Activated naive CD8-positive, alpha-beta T cell treated with anti-CD3 and anti-CD28 coated beads, Interleukin-2, amount 10 ng/mL, durations not matched to agents 7 days and 5 days (primary cell): ENCODE measurements around the gene FHOD3. TPM values are rescaled to one million over a fixed set of nuclear protein-coding genes. Genes with fewer than 3 reads are reported as not detected.
"Not testable (repeated sequence)": the region's sequence is repeated elsewhere in the genome, so short reads cannot be mapped to it uniquely, and the experiment has no call there.

ENCODE experiments used
- ATAC-seq: fragments of 150-1000 bp; cut with Tn5 transposase; one replicate; pipeline ENCODE4 v1.10.0; 2021; ENCODE audit warnings: low read depth, moderate library complexity
- POLR2A ChIA-PET: fragments of 350-600 bp; sonication (Branson Sonifier 250); formaldehyde crosslinking; loops from one replicate; lab custom pipeline; 2021; ENCODE audit warnings: antibody characterized with exemption; lab: Charles Lee
- DNase-seq: peaks from one replicate; pipeline ENCODE4 v3.0.0; 2021
- H3K27ac Mint-ChIP-seq: one replicate; pipeline ENCODE4 v1.8.0; 2022; ENCODE audit warnings: mild to moderate bottlenecking, mixed read lengths
- H3K27me3 Mint-ChIP-seq: one replicate; pipeline ENCODE4 v1.8.0; 2022; ENCODE audit warnings: mild to moderate bottlenecking, moderate library complexity, mixed read lengths
- H3K36me3 Mint-ChIP-seq: one replicate; pipeline ENCODE4 v1.8.0; 2021; ENCODE audit warnings: mild to moderate bottlenecking, mixed read lengths
- H3K4me1 Mint-ChIP-seq: one replicate; pipeline ENCODE4 v1.8.0; 2021; ENCODE audit warnings: mixed read lengths
- H3K4me3 Mint-ChIP-seq: one replicate; pipeline ENCODE4 v1.8.0; 2022; ENCODE audit warnings: mild to moderate bottlenecking, moderate library complexity, mixed read lengths
- H3K9me3 Mint-ChIP-seq: one replicate; pipeline ENCODE4 v1.8.0; 2021; ENCODE audit warnings: mixed read lengths
- total RNA-seq, 2 experiments: library from RNA; stranded (reverse); gene quantifications; one replicate each; pipeline ENCODE4 v1.2.3, GENCODE V29; 2021

Gene FHOD3
- total RNA-seq, 2 experiments from 2014 or later: not detected

- no peak overlapping the region for H3K4me3 Mint-ChIP-seq
- POLR2A ChIA-PET: no interaction called here
- no peaks in the 10 kb centered on the region for H3K36me3 Mint-ChIP-seq
- ATAC-seq: no peak
- no peak for DNase-seq
- H3K27ac Mint-ChIP-seq: no peak overlapping the region
- peaks cover 2% of the 10 kb centered on the region for H3K27me3 Mint-ChIP-seq
- no peaks in the 10 kb centered on the region for H3K4me1 Mint-ChIP-seq
- H3K9me3 Mint-ChIP-seq: no peaks in the 10 kb centered on the region
Measured at GRCh38 chr18:36543991-36544725, 246.6 kb downstream of the FHOD3 start.

GRCh38 chr18:36545821-36546427, 248.4 kb downstream of the FHOD3 start:
- ATAC-seq (no peak), DNase-seq (no peak)
- Mint-ChIP-seq H3K27me3 (peaks cover 2% of the 10 kb centered on the region), H3K27ac (no peak overlapping the region), H3K4me3 (no peak overlapping the region), H3K36me3 (no peaks in the 10 kb centered on the region), H3K4me1 (no peaks in the 10 kb centered on the region), H3K9me3 (no peaks in the 10 kb centered on the region)
- POLR2A ChIA-PET: no interaction called here

DNA sequence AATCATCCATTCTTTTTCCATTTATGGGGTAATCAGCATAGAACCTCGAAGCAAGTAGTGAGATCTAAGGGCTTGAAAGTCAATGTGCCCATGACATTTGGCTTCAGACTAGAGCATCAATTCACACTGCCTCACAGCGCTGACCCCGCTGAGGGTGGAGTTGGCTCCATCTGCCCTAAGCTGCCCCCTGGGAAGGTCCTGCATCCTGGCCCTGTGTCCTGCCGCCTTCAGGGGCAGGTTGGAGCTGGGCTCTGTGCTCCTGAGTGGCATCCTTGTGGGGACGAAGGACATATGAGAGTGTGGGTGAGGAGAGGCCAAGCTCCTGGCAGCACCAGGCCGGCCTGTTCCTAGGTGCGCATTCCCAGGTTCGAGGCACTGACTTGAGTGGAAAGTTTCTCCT, 249.4 kb downstream of the FHOD3 start:
- no peaks in the 10 kb centered on the region for H3K36me3 Mint-ChIP-seq
- H3K27ac Mint-ChIP-seq: no peak overlapping the region
- ATAC-seq: no peak
- H3K4me1 Mint-ChIP-seq: no peaks in the 10 kb centered on the region
- POLR2A ChIA-PET: no interaction called here
- no peak overlapping the region for H3K4me3 Mint-ChIP-seq
- H3K27me3 Mint-ChIP-seq: peaks cover 2% of the 10 kb centered on the region
- no peak for DNase-seq
- no peaks in the 10 kb centered on the region for H3K9me3 Mint-ChIP-seq

DNA sequence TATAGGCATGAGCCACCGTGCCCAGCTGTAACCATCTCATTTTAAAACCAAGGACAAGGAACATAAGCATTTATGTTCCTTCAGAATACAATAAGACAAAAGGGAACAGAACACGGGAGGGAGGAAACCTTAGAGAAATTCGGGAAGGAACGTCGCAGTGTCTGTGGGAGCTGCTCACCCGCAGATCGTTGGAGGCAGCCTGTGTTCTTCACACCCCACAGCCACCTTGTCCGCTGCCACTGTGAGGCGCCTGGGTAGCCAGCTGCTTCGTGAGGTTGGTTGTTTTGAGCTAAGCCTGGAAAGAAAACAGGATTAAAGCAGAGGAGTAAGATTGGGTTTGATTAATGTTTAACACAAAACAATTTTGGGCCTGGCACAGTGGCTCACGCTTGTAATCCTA, 250.0 kb downstream of the FHOD3 start:
- Mint-ChIP-seq H3K36me3 (no peaks in the 10 kb centered on the region), H3K4me3 (no peak overlapping the region), H3K27me3 (peaks cover 2% of the 10 kb centered on the region), H3K4me1 (no peaks in the 10 kb centered on the region), H3K9me3 (no peaks in the 10 kb centered on the region), H3K27ac (no peak overlapping the region)
- no peak for DNase-seq
- no peak for ATAC-seq
- POLR2A ChIA-PET: no interaction called here

DNA sequence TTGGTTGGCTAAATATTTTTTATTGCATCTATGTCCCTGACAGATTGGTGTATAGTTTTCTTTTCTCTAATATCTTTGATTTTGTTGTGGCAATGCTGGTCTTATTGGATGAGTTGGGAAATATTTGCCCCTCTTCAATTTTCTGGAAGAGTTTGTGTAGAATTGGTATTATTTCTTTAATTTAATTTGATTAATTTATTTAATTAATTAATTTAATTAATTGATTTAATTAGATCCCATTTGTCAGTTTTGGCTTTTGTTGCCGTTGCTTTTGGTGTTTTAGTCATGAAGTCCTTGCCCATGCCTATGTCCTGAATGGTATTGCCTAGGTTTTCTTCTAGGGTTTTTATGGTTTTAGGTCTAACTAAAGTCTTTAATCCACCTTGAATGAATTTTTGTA, 253.8 kb downstream of the FHOD3 start:
- DNase-seq, POLR2A ChIA-PET, H3K4me3 Mint-ChIP-seq, H3K4me1 Mint-ChIP-seq, H3K27me3 Mint-ChIP-seq, H3K9me3 Mint-ChIP-seq, ATAC-seq, H3K27ac Mint-ChIP-seq, H3K36me3 Mint-ChIP-seq: not testable (repeated sequence)

- peaks cover 1% of the 10 kb centered on the region for H3K9me3 Mint-ChIP-seq
- POLR2A ChIA-PET: no interaction called here
- DNase-seq (no peak), ATAC-seq (no peak)
- no peak overlapping the region for H3K4me3 Mint-ChIP-seq
- H3K36me3 Mint-ChIP-seq: no peaks in the 10 kb centered on the region
- H3K4me1 Mint-ChIP-seq: no peaks in the 10 kb centered on the region
- no peak overlapping the region for H3K27ac Mint-ChIP-seq
- peaks cover 12% of the 10 kb centered on the region for H3K27me3 Mint-ChIP-seq
Measured at GRCh38 chr18:36558234-36558633, 260.7 kb downstream of the FHOD3 start.

- H3K36me3 Mint-ChIP-seq: no peaks in the 10 kb centered on the region
- ATAC-seq (no peak), DNase-seq (no peak)
- H3K27me3 Mint-ChIP-seq: peaks cover 12% of the 10 kb centered on the region
- H3K9me3 Mint-ChIP-seq: no peaks in the 10 kb centered on the region
- POLR2A ChIA-PET: no interaction called here
- H3K4me1 Mint-ChIP-seq: no peaks in the 10 kb centered on the region
- H3K27ac Mint-ChIP-seq: no peak overlapping the region
- no peak overlapping the region for H3K4me3 Mint-ChIP-seq
Measured at GRCh38 chr18:36559149-36559857, 261.8 kb downstream of the FHOD3 start.

GRCh38 chr18:36560187-36560586, 262.7 kb downstream of the FHOD3 start:
- H3K4me1 Mint-ChIP-seq: no peaks in the 10 kb centered on the region
- no peak for ATAC-seq
- H3K27ac Mint-ChIP-seq: no peak overlapping the region

DNA sequence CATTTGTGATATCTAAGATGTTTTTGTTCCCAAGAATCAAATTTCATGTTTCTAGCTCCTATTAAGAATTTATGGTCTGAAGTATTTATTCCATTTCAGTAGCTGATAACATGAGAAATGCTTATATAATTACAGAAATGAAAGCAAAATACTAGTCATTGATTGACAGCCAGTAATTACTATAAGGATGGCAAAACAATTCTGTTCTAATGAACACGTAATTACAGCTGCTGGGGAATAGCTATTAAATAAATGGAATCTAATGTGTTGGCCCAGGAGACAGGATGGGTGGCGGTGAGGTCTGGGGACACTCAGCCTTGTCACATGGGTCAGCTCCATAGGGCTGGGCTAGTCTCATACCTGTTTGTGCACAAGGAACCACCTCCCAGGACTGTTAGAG, 263.5 kb downstream of the FHOD3 start:
- H3K27me3 Mint-ChIP-seq: peaks cover 8% of the 10 kb centered on the region
- no peak overlapping the region for H3K27ac Mint-ChIP-seq
- H3K4me3 Mint-ChIP-seq: no peak overlapping the region
- ATAC-seq: no peak
- POLR2A ChIA-PET: no interaction called here
- no peaks in the 10 kb centered on the region for H3K4me1 Mint-ChIP-seq
- H3K36me3 Mint-ChIP-seq: no peaks in the 10 kb centered on the region
- H3K9me3 Mint-ChIP-seq: no peaks in the 10 kb centered on the region
- no peak for DNase-seq

More at GRCh38 chr18:36560187-36560586, 262.7 kb downstream of the FHOD3 start:
- H3K4me3 Mint-ChIP-seq: no peak overlapping the region
- H3K27me3 Mint-ChIP-seq: peaks cover 12% of the 10 kb centered on the region
- no peaks in the 10 kb centered on the region for H3K9me3 Mint-ChIP-seq
- no peaks in the 10 kb centered on the region for H3K36me3 Mint-ChIP-seq
- DNase-seq: no peak
- POLR2A ChIA-PET: no interaction called here

DNA sequence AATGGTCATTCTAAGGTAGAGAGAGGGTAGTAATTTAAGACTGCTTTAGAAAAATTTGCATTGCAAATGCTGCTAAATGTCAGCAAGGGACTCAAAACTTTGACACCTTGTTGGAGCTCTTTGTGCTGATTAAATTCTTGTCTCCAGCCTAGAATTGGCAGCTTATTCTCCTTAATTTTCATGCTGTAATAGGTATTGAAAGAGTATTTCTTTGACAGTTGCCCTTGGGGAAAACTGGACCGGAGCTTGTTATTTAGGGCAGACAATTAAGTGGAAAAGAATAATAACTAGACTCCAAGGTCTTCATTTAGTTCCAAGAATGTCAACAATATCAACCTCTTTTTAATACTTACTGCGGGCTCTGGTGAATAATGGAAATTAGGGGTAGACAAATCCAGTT, 267.3 kb downstream of the FHOD3 start:
- no peak overlapping the region for H3K27ac Mint-ChIP-seq
- H3K4me3 Mint-ChIP-seq: no peak overlapping the region
- POLR2A ChIA-PET: no interaction called here
- no peaks in the 10 kb centered on the region for H3K36me3 Mint-ChIP-seq
- peaks cover 11% of the 10 kb centered on the region for H3K27me3 Mint-ChIP-seq
- no peaks in the 10 kb centered on the region for H3K9me3 Mint-ChIP-seq
- H3K4me1 Mint-ChIP-seq: no peaks in the 10 kb centered on the region
- ATAC-seq: no peak
- no peak for DNase-seq

GRCh38 chr18:36567800-36568199, 270.3 kb downstream of the FHOD3 start:
- DNase-seq (no peak), ATAC-seq (no peak)
- Mint-ChIP-seq H3K9me3 (no peaks in the 10 kb centered on the region), H3K27me3 (peaks cover 26% of the 10 kb centered on the region), H3K4me3 (no peak overlapping the region), H3K4me1 (no peaks in the 10 kb centered on the region), H3K27ac (no peak overlapping the region), H3K36me3 (no peaks in the 10 kb centered on the region)
- POLR2A ChIA-PET: no interaction called here

GRCh38 chr18:36568487-36568886, 271.0 kb downstream of the FHOD3 start:
- Mint-ChIP-seq H3K4me3 (no peak overlapping the region), H3K27ac (no peak overlapping the region), H3K9me3 (no peaks in the 10 kb centered on the region), H3K36me3 (no peaks in the 10 kb centered on the region), H3K27me3 (peaks cover 26% of the 10 kb centered on the region), H3K4me1 (no peaks in the 10 kb centered on the region)
- DNase-seq (no peak), ATAC-seq (no peak)
- POLR2A ChIA-PET: no interaction called here

DNA sequence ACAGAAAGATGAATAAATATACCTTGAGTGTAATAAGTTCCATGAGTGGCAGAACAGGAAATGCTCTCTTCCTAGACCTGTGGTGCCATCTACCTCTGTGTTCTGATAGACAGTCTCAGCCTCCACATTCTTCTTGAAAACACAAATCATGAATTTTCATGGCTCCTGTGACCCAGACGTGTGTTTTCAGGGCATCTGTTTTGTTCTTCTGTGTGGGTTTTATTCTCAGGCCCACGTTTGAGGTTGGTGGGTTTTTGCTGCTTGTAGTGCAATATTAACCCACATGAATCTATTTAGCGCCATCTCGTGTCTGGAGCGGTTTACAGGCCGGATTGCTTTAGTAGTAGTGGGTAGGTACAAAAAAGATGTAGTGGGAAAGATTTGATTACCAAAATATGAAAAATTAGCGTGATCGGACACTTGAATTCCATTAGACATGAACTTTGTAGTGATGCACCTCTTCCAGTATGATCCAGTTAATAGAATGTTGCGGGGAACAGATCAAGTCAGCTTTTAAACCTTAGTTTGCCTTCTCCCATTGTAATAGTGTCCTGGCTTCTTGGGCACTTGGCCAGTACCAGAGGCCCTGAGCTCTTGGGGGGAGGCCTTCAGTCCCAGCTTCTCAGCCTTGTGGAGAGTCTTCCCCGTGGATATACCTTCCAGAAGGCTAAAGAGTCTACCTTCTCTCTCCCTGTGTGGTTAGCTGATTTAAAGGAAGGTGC, 274.8 kb downstream of the FHOD3 start:
- Mint-ChIP-seq H3K27me3 (peaks cover 29% of the 10 kb centered on the region), H3K4me3 (no peak overlapping the region), H3K27ac (no peak overlapping the region), H3K9me3 (no peaks in the 10 kb centered on the region), H3K36me3 (no peaks in the 10 kb centered on the region), H3K4me1 (no peaks in the 10 kb centered on the region)
- POLR2A ChIA-PET: no interaction called here
- peak; percentile 60 for ATAC-seq
- no peak for DNase-seq
